Medulla oblongata (tissue), 1 donor: ENCODE data around the gene GPER1.
A peak's percentile ranks its signal among the peaks of the same experiment; 100 is the strongest.

Source experiments
- DNase-seq: peaks from one replicate; pipeline ENCODE4 v3.0.0-alpha.2; 2015; ENCODE audit errors: extremely low spot score

GPER1 gene

DNA sequence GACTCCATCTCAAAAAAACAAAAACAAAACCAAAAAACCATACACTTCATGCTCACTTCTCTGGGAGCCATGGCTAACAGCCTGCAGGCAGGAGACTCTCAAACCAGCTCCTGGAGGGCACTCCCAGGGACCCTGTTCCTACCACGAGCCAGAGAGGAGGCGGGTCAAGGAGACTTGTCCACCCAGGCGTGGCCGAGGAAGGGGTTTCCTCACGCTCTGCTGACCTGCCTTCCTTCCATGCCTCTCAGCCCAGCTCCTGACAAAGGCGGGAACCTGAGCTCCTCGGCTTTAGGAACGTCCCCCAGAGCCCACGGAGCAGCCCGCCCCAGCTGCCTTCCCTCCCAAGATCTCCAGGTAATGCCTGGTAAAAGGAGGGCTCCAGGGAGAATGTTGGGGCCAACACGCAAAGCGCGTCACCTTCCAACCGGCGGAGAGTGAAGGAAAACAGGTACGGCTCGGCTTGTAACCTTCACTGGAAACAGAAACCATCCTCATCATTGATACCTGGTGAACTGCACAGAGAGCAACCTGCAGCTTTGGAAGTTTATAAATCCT lies 34.0 kb upstream of the GPER1 start:
- no peak for DNase-seq

DNA sequence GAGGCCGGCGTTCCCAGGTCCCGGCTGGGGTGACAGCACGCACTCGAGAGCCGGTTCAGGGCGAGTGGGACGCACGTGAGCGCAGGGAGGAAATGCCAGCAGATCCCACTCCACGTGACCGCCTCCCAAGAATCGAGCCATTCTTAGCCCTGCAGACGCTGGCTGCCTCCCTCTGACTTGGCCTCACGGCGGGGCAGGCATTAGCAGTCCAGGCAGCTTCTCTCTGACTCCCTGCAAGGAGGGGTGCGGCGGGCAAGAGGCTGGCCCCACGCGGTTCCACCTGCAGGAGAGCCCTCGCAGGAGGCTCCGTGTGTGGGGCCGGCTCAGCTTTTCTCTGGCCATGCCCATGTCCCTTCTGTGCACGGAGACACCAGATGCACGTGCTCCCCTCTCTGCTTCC lies 33.5 kb upstream of the GPER1 start:
- DNase-seq = peak; percentile 76

DNA sequence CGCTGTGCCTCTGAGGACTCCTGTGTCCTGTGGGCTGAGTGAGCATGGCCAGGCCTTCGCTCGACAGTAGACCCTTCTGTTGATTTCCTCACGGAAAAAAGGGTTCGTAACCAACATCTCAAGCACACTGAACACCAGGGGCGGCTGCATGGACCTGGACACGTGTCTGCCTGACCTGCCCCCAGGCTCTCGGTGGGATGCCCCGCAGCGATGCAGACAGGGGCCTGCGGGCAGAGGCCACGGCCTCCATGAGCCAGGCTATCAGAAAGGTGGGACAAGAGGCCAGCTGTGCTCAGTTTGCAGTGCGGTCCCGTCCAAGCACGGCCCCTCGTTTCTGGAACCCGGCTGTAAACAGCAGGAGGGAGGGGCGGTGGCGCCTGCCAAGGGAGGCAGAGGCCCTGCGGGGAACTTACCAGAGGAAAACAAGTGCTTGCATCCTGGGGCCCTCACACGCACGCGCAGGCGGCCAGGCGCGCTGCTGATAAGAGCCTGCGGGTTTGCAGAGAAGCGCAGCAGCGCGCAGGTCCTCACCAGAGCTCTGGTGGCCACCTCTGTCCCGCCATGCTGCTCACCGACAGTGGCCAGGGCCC lies 33.0 kb upstream of the GPER1 start:
- DNase-seq = peak; percentile 75

DNA sequence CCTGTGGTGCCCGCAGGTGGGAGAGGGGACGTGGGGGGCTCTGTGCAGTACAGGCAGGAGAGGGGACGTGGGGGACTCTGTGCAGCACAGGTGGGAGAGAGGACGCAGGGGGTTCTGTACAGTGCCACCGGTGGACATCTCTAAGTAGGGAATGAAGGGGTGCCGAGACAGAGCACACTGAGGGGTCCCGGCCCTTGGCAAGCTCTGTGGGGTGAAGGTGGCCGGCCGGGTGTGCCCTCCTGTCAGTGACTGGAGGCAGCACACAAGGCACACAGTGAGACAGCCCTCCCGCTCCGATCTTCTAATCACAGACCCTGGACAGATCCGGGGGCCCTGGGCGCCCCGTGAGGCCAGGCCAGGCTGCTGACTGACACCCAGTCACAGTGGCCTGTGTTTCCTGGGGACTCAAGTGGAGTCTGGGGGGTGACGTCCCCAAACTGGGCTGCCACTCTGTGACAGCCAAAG lies 32.4 kb upstream of the GPER1 start:
- DNase-seq = no peak

GRCh38 chr7:1055956-1056784 lies 31.7 kb upstream of the GPER1 start:
- no peak for DNase-seq

GRCh38 chr7:1056785-1057410 lies 31.0 kb upstream of the GPER1 start:
- DNase-seq = no peak

- no peak for DNase-seq
These were observed 30.3 kb upstream of the GPER1 start for GRCh38 chr7:1057416-1058291.

GRCh38 chr7:1058311-1058710 lies 29.6 kb upstream of the GPER1 start:
- DNase-seq = no peak

- no peak for DNase-seq
These were observed 29.1 kb upstream of the GPER1 start for GRCh38 chr7:1058821-1059199.

DNA sequence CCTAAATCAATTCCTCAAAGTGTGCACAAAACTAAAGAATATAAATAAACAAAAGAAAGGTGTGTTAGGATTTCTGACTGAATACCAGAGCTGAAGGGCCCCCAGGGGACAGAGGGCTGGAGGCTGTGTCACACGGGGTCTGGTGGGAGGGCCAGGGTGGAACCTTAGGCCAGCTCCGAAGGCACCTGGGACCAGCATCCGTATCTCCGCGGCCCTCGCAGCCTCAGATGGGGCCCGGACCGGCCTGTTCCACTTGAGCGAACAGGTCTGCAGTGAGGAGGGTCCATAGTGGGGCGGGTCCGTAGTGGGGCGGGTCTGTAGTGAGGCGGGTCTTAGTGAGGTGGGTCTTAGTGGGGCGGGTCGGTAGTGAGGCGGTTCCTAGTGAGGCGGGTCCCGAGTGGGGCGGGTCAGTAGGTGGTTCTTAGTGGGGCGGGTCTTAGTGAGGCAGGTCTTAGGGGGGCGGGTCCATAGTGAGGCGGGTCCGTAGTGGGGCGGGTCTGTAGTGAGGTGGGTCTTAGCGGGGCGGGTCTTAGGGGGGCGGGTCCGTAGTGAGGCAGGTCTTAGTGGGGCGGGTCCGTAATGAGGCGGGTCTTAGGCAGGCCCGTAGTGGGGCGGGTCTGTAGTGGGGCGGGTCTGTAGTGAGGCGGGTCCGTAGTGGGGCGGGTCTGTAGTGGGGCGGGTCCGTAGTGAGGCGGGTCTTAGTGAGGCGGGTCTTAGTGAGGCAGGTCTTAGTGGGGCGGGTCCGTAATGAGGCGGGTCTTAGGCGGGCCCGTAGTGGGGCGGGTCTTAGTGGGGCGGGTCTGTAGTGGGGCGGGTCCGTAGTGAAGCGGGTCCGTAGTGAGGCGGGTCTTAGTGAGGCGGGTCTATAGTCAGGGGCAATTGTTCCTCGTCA lies 28.5 kb upstream of the GPER1 start:
- no peak for DNase-seq

- no peak for DNase-seq
These were observed 27.4 kb upstream of the GPER1 start for GRCh38 chr7:1060315-1061072.

DNA sequence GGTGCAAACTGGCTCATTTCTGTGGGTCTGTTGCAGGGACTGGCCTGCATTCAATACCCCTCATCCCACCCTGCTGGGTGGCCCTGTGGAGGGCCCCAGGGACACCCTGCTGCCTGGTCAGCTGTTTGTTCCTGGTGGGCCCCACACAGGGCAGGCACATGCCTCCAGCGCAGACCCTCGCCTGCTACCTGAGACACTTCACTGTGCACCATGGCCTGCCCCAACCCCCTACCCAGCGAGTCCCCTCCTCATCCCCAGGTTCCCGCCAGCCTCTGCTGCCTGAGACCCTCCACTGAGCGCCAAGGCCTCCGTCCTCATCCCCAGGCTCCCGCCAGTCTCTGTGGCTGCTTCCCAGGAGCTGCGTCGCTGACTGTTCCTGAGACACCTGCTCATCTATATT lies 26.7 kb upstream of the GPER1 start:
- DNase-seq = no peak

DNA sequence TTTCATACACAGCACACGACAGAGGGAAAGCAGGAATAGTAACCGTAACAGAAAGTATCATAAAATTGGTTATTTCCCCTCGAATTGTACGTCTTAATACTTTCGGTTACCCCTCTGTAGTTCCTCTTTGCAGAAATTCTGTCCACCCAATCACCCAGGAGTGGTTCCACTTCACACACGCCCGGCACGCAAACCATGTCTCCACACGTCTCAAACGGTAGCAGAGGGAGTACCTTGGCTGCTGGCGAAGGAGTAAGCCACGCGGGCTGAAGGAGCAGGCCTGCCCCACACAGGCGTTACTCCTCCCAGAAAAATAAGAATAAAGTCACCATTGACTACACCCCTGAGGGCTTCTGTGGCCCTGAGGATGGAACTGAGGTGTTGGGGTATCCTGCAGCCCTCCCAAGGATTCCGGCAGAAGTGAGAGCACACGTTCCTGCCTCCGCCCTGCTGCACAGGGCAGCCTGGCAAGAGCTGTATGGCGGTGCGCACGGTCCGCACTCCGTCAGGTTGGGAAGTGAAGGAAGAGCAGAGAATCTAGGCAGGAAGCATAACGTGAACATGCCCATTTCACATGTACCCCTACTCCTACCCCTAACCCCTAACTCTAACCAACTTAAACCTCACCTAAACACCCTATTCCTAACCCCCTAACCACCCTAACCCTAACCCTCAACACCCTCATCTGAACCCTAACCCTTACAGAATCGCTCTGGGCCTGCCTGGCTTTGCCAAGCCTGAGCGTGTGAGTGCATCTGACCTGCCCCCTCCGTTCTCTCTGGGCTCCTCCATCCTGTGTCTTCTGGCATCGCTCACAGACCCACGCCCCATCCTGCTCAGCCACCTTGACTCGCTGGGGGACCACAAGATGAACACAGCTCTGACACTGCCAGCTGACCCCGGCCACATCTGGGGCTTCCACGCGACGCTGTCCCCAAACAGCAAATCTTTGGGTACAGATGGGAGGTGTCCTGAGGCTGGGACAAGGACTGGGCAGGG lies 25.3 kb upstream of the GPER1 start:
- no peak for DNase-seq

- DNase-seq = no peak
These were observed 24.6 kb upstream of the GPER1 start for GRCh38 chr7:1063361-1063760.

- no peak for DNase-seq
These were observed 23.3 kb upstream of the GPER1 start for GRCh38 chr7:1064581-1064980.

- no peak for DNase-seq
These were observed 22.7 kb upstream of the GPER1 start for GRCh38 chr7:1065263-1065584.

GRCh38 chr7:1065585-1066241 lies 22.2 kb upstream of the GPER1 start:
- peak; percentile 83 for DNase-seq

DNA sequence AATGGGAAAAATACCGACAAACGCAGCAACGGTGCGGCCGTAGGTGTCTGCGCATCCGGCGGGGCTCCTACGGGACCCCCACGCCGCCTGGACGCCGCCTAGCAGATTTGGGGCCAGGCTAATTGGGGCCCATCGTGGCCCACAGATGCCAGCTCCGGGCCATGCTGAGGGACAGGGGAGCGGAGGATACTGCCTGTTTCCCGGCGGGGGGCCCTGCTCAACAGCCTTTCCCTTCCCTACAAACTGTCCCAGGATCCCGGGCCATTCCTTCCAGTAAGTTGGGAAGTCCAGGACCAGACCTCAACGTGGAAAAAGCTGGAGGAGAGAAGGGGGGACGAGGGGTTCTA lies 21.7 kb upstream of the GPER1 start:
- no peak for DNase-seq
